Lower leg skin (tissue), 4 donors: ENCODE data around the gene ZNF45. TPM values are rescaled to one million over a fixed set of nuclear protein-coding genes. Genes with fewer than 3 reads are reported as not detected.
"Not testable (repeated sequence)": the region's sequence is repeated elsewhere in the genome, so short reads cannot be mapped to it uniquely, and the experiment has no call there.

Experiments
- DNase-seq, 2 donors: peaks; one replicate each; pipeline ENCODE4 v3.0.0-alpha.2; 2019; ENCODE audit warnings: low spot score in 2 of 2
- H3K4me3 ChIP-seq: fragments of 200-600 bp; sonication (generic); 2 replicates; pipeline ENCODE4 v1.5.1; 2017; ENCODE audit warnings: mild to moderate bottlenecking, low read depth; ENCODE audit not compliant: poor library complexity, severe bottlenecking
- CTCF ChIP-seq, 3 donors: fragments of 450-650 bp; IDR thresholded peaks; one replicate each; pipeline ENCODE4 v1.5.1; 2016; ENCODE audit warnings: antibody characterized with exemption in 3 of 3, mild to moderate bottlenecking in 3 of 3, moderate library complexity in 2 of 3
- POLR2A ChIP-seq, 2 donors: fragments of 450-650 bp; IDR thresholded peaks; one replicate each; pipeline ENCODE4 v1.6.1; 2016 to 2017; ENCODE audit warnings: antibody characterized with exemption in 2 of 2, mild to moderate bottlenecking in 1 of 2, moderate library complexity in 1 of 2
- WGBS, 2 donors: methylation state at CpG; one replicate each; pipeline ENCODE4 v1.1.5; 2018; 5-methylcytosine and 5-hydroxymethylcytosine counted together
- intact Hi-C: fragments of 100-400 bp; cut with DNase I; formaldehyde crosslinking; loops from one replicate; pipeline ENCODE4 v1.15.0; 2023; ENCODE audit warnings: low total_unique reads
- total RNA-seq, 4 donors: library from RNA; depleted of rRNA; stranded (reverse); fragments of >200 nt; gene quantifications; one replicate each; pipeline ENCODE4 v1.1.0, GENCODE V29; 2016

ZNF45 gene
- total RNA-seq, 4 donors from 2014 or later = 7.8 to 13.1 (median 11.2) TPM

DNA sequence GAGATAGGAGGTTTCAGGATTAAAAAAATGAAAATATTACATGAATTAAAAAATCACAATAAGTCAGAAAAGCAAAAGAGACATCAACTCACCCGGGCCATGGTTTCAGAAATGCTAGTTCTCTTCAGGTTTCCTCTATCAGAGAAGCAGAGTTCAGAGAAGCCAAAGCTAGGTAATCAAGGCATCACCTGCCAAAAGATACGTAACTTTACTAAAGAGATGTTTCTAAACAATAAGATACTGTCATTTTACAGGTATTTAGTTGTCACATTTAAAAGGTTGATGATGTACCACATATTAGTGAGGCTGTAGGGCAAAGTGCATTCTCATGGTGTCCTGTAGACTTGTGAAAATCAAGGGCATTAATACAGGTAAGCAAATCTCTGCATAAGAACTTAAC lies 51.2 kb downstream of the ZNF45 start, which contains the start of gene ZNF404:
Gene ZNF404, minus strand, starts transcription at position 101 of the 400 bp plus-strand sequence.
- DNase-seq = no peak
- TF ChIP-seq POLR2A (IDR thresholded peaks at IDR 0.05) (no peak), CTCF (IDR thresholded peaks at IDR 0.05) (no peak)
- no peak within 1 kb of the TSS for H3K4me3 ChIP-seq
- intact Hi-C loops = no loop called here
- 85% methylated on average over 2 of the region's 2 CpGs for WGBS, 2 donors

GRCh38 chr19:43880483-43880882 lies 54.6 kb downstream of the ZNF45 start:
- no peak for TF ChIP-seq CTCF (IDR thresholded peaks at IDR 0.05)
- TF ChIP-seq POLR2A (IDR thresholded peaks at IDR 0.05) = no peak
- intact Hi-C loops = no loop called here
- no peak for DNase-seq
- 87 to 94% methylated on average over 5 of the region's 5 CpGs for WGBS, 2 donors
- H3K4me3 ChIP-seq = no peak overlapping the region

- WGBS, 2 donors = 89 to 91% methylated on average over 5 of the region's 5 CpGs
- TF ChIP-seq POLR2A (IDR thresholded peaks at IDR 0.05) = no peak
- no peak for TF ChIP-seq CTCF (IDR thresholded peaks at IDR 0.05)
- intact Hi-C loops = no loop called here
- DNase-seq = no peak
- no peak overlapping the region for H3K4me3 ChIP-seq
These were observed 62.3 kb downstream of the ZNF45 start for GRCh38 chr19:43872547-43873336.

GRCh38 chr19:43866923-43867322 lies 68.2 kb downstream of the ZNF45 start:
- WGBS, 2 donors = 92 to 98% methylated on average over 28 of the region's 28 CpGs
- DNase-seq, intact Hi-C loops, H3K4me3 ChIP-seq: not testable (repeated sequence)

Other genes starting within 250 kb of the ZNF45 start
- gene IRGC, start 219.2 kb downstream of the ZNF45 start, total RNA-seq = not detected
- 10 to 100 TPM; 18.0 to 27.6 (median 23.5) TPM for gene SMG9, start 180.3 kb downstream of the ZNF45 start, total RNA-seq
- 10 to 100 TPM; 19.9 to 69.5 (median 49.2) TPM for gene KCNN4, start 154.3 kb downstream of the ZNF45 start, total RNA-seq
- 100 to 1,000 TPM in 2 of 4 donors, 10 to 100 TPM in 2; 93.8 to 231 (median 117) TPM for gene LYPD5, start 132.8 kb downstream of the ZNF45 start, total RNA-seq
- 1 to 10 TPM; 4.3 to 9.6 (median 6.3) TPM for gene ZNF283, start 108.0 kb downstream of the ZNF45 start, total RNA-seq
- 1 to 10 TPM in 3 of 4 donors, under 1 TPM in 1; 0.71 to 4.5 (median 2.5) TPM for gene ZNF404, start 51.3 kb downstream of the ZNF45 start, total RNA-seq
- gene ZNF221, start 15.9 kb upstream of the ZNF45 start, total RNA-seq = 1 to 10 TPM; 2.5 to 4.3 (median 3.6) TPM
- 10 to 100 TPM in 1 of 4 donors, 1 to 10 TPM in 3; 5.9 to 10.3 (median 8.6) TPM for gene ZNF155, start 48.9 kb upstream of the ZNF45 start, total RNA-seq
- gene ZNF230, start 67.7 kb upstream of the ZNF45 start, total RNA-seq = 10 to 100 TPM in 1 of 4 donors, 1 to 10 TPM in 3; 3.1 to 10.6 (median 3.7) TPM
- 1 to 10 TPM; 1.1 to 6.1 (median 2.6) TPM for gene ZNF222, start 90.1 kb upstream of the ZNF45 start, total RNA-seq
- 1 to 10 TPM; 4.8 to 9.7 (median 6.7) TPM for gene ZNF223, start 116.8 kb upstream of the ZNF45 start, total RNA-seq
- gene ZNF284, start 136.9 kb upstream of the ZNF45 start, total RNA-seq = 1 to 10 TPM; 2.6 to 3.4 (median 3.0) TPM
- gene ZNF224, start 159.1 kb upstream of the ZNF45 start, total RNA-seq = 10 to 100 TPM; 12.5 to 27.1 (median 20.3) TPM
- 1 to 10 TPM; 1.5 to 3.3 (median 2.4) TPM for gene ZNF225, start 178.1 kb upstream of the ZNF45 start, total RNA-seq
- 1 to 10 TPM; 5.8 to 8.3 (median 7.1) TPM for gene ZNF234, start 206.3 kb upstream of the ZNF45 start, total RNA-seq
- 10 to 100 TPM; 13.4 to 30.4 (median 19.8) TPM for gene ZNF226, start 229.8 kb upstream of the ZNF45 start, total RNA-seq